HG02571 (cell line): ENCODE measurements around the gene DOLPP1.
"Not testable (repeated sequence)": the region's sequence is repeated elsewhere in the genome, so short reads cannot be mapped to it uniquely, and the experiment has no call there.

Experiments used
- ATAC-seq: cut with Tn5 transposase; IDR thresholded peaks from one replicate; pipeline ENCODE4 v1.9.1; 2021; ENCODE audit warnings: mild to moderate bottlenecking, moderate library complexity; ENCODE audit not compliant: unreplicated experiment

The DOLPP1 gene

GRCh38 chr9:129080601-129081387, at the start of gene DOLPP1:
DOLPP1 (plus strand) TSS chr9:129081111; CDS start chr9:129081132, 21 bp downstream.
- peak; percentile 89 for ATAC-seq

DNA sequence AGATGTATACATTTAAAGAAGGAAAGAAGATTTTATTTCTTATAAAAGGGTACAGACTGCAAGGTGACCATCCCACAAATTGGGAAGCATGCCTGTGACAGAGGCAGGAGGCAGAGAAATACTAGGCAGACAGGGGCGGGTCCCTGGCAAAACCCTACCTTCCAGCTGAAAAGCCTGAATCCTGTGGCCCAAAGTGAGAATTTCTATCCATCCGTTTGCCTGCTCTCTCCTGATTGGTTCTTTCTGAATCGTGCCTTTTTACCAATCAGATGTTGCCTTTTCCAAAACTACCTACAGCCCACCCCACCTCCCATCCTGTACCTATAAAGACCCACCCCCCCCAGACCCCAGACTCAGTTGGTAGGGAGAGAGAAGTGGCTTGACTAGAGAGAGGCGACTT, 49.4 kb upstream of the DOLPP1 start:
- ATAC-seq, result no peak

GRCh38 chr9:129032541-129033159, 48.3 kb upstream of the DOLPP1 start:
- ATAC-seq, result no peak

GRCh38 chr9:129033216-129033615, 47.7 kb upstream of the DOLPP1 start:
- ATAC-seq, result no peak

DNA sequence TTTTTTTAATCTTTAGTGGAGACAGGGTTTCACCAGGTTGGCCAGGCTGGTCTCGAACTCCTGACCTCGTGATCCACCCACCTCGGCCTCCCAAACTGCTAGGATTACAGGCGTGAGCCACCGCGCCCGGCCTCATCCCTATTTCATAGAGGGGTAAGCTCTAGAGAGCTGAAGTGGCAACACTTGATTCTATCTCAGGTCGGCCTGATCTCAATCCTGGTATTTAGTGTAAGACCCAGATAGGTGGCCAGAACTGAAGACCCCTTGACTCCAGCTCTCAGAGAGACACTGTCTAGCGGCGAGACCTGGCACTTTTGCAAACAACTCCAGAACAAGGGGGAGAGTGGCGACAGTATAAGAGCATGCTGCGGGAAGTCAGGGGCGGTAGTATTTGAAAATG, 45.1 kb upstream of the DOLPP1 start:
- ATAC-seq, result not testable (repeated sequence)

- ATAC-seq, result peak; percentile 95
Measured at GRCh38 chr9:129036241-129036922, 44.5 kb upstream of the DOLPP1 start, which contains the start of gene MIGA2. MIGA2 (plus strand) TSS chr9:129036626; CDS start chr9:129040595, 3,969 bp downstream.

DNA sequence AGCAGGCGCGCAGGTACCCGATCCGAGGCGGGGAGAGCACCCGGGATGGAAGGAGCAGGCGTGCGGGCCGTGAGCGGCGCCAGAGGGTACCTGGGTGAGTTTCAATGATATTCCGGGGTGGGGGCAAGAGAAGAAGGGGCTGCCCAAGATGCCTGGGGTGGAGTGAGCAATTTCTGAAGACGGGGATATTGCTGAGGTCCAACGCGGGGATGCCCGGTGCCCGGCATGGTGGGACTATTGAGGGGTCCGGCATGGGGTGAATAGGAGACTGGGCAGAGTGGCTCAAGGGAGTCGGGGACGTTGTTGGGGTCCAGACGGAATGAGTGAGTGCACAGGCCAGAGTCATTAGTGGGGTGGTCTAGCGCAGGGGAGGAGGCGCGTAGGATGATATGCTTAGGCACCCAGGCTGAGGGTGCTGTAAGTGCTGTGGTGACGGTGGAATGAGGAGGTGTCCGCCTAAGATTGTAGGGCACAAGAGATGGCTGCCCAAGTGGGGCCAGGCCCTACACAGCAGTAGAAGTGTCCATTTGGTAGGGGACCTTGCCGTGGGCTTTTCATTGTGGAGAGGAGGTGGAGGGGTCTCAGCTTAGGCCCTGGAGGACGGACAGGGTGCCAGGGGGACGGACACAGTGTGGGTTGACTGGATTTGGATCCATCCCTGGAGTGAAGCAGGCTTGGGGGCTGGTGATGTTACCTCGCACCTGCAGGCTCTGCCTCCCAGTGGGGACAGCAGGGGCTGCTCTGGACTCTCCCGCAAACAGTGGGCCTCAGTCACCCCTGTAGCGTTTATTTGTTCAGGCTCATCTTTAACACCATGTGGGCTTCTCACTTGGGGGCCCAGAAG, 43.8 kb upstream of the DOLPP1 start:
- ATAC-seq, result no peak

DNA sequence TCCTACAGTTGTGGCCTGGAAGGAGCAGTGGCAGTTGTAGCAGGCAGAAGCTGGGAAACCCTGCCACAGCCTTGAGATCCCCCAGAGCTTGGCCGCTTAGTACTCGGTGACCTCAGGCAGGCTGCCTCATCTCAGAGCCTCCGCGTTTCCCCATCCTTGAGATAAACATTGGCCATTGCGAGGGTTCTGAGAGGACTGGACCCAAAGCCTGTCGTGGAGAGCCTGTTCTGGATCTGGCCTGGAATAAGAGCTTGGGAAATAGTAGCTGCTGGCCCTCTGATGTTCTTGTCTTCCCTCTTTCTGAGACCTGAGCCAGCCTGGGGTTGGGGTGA, 43.2 kb upstream of the DOLPP1 start:
- no peak for ATAC-seq

DNA sequence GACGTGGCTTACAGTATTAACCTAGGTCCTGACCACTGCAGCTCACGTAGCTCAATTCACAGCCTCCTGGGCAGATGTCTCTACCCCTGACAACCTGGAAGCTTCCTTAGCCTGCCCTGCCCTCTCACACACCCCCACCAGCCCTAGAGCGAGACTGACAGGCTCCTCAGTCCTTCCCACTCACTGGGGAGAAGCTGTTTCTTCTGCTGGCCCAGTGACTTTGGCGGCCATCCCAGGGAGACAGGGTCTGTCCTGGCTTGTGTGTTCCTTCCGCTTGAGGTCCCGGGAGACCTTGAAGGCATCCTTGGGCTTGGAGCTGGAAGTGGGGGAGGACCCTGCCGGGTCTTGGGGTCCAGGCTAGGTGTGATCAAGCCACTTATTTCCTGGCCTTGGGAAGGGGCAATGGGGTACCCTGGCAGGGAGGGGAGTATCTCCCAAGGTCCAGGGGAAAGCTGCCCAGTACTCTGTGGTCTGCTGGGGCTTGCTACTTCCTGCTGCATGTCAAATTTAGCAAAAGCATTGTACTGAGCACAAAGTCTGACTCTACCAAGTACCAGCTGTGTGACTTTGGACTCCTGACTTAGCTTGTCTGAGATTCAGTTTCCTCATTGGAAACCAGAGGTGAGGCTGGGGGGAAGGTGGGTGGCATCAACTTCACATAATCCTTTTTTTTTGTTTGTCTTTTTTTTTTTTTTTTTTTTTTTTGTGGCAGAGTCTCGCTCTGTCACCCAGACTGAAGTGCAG, 42.6 kb upstream of the DOLPP1 start:
- ATAC-seq, result no peak

DNA sequence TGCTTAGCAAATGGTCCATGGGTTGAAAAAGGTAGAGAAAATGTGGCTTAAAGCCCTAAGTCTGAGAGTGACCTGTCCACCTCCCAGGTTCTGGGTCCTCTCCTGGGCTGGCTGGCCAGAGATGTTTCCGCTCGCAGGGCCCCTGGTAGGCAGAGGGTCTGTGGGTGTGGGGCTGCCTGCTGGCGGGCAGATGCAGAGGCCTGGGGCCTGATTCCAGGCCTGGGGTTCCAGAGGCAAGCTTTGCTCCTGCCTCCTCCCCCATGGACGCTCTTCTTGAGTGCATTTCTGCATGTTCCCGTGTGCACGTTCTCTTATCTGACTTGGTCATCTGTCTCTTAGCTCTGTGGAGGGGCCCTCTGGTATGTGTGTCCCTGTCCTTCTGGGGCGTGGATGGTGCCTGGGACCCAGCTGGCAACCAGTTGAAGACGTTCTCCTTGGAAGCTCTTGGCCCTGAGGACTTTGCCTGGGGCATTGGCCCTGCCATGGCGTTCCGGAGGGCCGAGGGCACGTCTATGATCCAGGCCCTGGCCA, 40.7 kb upstream of the DOLPP1 start:
- no peak for ATAC-seq

DNA sequence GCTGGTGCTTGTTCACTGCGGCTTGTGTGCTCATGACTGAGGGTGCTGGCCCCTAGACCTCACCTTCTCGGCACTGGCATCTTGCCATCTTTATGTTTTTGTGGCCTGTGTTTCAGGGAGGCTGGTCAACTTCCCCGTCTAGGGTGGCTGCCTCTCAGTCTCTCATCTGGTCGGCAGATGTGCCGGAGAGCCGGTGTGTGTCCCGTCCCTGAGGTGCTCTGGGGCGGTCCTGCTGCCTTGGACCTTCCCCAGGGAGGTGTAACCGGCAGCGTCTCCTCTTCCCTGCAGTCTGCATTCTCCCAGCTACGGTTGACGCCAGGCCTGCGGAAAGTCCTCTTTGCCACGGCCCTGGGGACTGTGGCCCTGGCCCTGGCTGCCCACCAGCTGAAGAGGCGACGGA, 38.9 kb upstream of the DOLPP1 start:
- no peak for ATAC-seq

GRCh38 chr9:129052592-129052991, 28.3 kb upstream of the DOLPP1 start:
- ATAC-seq, result no peak

- no peak for ATAC-seq
Measured at GRCh38 chr9:129053020-129053419, 27.9 kb upstream of the DOLPP1 start.

DNA sequence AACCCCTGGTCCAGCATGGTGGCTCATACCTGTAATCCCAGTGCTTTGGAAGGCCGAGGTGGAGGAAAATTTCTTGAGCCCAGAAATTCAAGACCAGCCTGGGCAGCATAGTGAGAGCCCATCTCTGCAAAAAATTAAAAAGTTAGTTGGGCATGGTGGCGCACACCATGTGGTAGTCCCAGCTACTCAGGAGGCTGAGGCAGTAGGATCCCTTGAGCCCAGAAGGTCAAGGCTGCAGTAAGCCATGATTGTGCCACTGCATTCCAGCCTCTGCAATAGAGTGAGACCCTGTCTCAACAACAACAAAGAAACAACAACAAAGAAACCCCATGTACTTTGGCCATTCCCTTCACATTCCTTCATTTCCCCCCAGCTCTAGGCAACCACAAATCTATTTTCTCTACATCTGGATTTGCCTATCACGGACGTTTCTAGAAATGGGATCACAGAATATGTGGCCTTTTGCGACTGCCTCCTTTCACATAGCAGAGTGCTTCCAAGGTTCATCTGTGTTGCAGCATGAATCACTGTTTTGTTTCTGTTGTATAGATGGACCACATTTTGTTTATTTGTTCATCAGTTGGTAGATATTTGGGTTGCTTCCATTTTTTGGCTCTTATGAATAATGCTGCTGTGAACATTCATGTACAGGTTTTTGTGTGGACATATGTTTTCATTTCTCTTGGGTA, 26.6 kb upstream of the DOLPP1 start:
- no peak for ATAC-seq

GRCh38 chr9:129058965-129059795, 21.7 kb upstream of the DOLPP1 start:
- no peak for ATAC-seq

GRCh38 chr9:129059796-129060785, 20.8 kb upstream of the DOLPP1 start:
- no peak for ATAC-seq

DNA sequence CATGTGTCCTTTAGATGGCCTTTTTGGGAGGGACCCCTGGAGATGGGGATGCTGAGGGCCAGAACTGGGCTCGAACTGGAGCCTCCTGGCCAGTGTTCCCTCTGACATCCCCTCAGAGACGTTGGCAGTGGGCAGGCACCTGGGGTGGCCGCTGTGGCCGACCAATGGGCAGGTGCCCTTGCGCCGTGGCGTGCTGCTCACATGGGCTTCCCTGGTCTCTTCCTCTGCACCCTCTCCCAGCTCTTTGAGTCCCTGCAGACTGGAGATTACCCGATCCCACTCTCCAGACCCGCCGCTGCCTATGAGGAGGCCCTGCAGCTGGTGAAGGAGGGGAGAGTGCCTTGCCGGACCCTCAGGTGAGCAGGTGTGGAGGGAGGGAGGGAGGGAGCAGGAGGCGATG, 19.9 kb upstream of the DOLPP1 start:
- no peak for ATAC-seq
